ENCODE data around the gene SPIRE1.
"Not testable (repeated sequence)": the region's sequence is repeated elsewhere in the genome, so short reads cannot be mapped to it uniquely, and the experiment has no call there.

DNA sequence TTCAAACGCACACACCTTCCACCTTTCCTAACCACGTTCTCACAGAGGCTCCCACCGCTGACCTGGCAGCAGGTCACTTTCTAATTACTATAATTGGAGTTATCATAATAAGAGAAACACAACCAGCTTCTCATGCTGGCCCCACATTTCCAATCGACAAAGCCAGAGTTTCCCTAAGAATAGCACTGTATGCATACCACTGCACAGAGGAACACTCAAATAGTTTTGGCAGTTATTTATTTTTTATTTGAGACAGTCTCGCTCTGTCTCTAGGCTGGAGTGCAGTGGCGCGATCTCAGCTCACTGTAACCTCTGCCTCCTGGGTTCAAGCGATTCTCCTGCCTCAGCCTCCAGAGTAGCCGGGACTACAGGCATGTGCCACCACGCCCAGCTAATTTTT, 176.0 kb downstream of the SPIRE1 start:
- not testable (repeated sequence) for TF ChIP-seq EP300, POLR2A (IDR thresholded peaks at IDR 0.05)
- TF ChIP-seq, protein P1, sequence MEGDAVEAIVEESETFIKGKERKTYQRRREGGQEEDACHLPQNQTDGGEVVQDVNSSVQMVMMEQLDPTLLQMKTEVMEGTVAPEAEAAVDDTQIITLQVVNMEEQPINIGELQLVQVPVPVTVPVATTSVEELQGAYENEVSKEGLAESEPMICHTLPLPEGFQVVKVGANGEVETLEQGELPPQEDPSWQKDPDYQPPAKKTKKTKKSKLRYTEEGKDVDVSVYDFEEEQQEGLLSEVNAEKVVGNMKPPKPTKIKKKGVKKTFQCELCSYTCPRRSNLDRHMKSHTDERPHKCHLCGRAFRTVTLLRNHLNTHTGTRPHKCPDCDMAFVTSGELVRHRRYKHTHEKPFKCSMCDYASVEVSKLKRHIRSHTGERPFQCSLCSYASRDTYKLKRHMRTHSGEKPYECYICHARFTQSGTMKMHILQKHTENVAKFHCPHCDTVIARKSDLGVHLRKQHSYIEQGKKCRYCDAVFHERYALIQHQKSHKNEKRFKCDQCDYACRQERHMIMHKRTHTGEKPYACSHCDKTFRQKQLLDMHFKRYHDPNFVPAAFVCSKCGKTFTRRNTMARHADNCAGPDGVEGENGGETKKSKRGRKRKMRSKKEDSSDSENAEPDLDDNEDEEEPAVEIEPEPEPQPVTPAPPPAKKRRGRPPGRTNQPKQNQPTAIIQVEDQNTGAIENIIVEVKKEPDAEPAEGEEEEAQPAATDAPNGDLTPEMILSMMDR (IDR thresholded peaks at IDR 0.05), result not testable (repeated sequence)

Data from tibial nerve (tissue), 4 donors.